Mesenteric fat pad (tissue), 1 donor: ENCODE measurements around the gene ARHGAP45. TPM values are rescaled to one million over a fixed set of nuclear protein-coding genes. Genes with fewer than 3 reads are reported as not detected.
"Not testable (repeated sequence)": the region's sequence is repeated elsewhere in the genome, so short reads cannot be mapped to it uniquely, and the experiment has no call there.

Source experiments
- DNase-seq: peaks from one replicate; pipeline ENCODE4 v3.0.0-alpha.2; 2020; ENCODE audit warnings: low spot score
- total RNA-seq: library from RNA; stranded (reverse); fragmentation: NEBNext Ultra II Directional; extraction: Animal tissue kit (Norgen Biotek cat#: 25700); gene quantifications from one replicate; pipeline ENCODE4 v1.2.1, GENCODE V29; 2021
- donor health status: DM: yes; HTN: yes; CAD: no.

Gene ARHGAP45
- total RNA-seq, 1 donor from 2014 or later: 25.5 TPM

DNA sequence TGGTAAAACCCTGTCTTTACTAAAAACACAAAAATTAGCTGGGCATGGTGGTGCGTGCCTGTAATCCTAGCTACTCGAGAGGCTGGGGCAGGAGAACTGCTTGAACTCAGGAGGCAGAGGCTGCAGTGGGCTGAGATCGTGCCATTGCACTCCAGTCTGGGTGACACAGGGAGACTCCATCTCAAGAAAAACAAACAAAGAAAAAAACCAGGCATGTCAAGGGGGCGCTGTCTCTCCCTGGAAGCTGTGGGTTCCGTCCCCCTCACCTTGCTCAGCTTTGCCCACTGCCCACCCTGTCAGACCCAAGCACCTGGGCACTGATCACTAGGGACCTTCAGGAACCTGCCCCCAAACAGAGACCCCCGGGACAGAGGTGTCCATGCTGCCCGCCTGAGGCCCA is 62.1 kb downstream of the ARHGAP45 start:
- not testable (repeated sequence) for DNase-seq

DNA sequence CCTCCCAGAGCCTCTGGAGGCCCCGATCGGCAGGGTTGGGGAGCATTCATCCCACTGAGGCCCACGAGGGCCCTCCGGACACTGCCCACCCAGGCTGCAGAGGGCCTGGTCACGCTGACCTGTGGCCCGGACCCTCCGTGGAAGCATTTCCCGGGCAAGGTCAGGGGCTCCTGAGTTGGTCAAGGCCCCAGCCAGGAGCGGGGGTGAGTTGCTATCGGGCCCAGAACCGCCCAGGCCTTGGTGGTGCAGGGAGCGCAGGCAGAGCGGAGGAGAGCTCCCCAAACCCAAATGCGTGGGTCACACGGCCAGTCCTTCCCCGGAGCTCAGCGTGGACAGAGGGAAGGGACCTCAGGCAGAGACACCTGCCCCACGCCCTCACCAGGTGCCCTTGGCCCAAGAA is 62.6 kb downstream of the ARHGAP45 start:
- DNase-seq: no peak

DNA sequence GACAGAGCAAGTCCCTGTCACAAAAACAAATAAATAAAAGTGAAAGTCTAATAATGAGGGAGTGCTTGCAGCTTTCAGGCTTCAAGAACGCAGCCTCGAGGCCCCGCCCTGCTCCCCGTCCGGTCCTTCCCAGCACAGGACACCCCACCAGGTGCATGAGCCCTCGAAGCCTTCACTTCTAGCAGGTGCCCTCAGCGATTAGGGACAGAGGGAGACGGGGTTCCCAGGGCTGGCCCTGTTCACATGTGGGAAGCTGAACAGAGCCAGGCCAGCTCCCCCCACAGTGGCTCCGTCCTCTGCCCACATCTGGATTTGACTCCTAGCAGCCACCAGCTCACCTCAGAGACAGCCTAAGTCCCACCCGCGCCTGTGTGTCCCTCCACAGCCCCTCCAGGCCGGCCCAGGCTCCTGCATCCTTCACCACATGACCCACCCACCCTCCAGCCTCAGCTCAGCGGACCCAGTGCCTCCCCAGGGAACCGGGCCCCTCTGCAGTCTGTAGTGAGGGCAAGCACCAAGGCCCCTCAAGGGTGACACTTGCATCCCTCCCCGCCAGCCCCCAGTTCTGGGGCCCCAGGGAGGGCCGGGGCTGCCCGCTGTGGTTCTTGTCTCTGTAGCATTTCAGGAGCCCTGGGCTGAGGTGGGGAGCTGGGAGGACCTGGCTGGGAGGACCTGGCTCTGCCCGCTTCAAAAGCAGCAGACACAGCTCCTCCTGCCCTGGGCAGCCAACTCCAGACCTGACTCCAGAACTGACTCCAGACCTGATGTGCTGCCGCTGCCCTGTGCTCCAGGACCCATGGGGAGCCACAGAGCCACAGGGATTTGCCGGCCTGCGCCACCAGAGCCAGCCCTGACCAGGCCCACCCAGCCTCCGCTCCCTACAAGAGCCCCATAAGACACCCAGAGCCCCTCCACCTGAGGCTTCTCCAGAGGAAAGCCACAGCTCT is 64.1 kb downstream of the ARHGAP45 start:
- DNase-seq: no peak

DNA sequence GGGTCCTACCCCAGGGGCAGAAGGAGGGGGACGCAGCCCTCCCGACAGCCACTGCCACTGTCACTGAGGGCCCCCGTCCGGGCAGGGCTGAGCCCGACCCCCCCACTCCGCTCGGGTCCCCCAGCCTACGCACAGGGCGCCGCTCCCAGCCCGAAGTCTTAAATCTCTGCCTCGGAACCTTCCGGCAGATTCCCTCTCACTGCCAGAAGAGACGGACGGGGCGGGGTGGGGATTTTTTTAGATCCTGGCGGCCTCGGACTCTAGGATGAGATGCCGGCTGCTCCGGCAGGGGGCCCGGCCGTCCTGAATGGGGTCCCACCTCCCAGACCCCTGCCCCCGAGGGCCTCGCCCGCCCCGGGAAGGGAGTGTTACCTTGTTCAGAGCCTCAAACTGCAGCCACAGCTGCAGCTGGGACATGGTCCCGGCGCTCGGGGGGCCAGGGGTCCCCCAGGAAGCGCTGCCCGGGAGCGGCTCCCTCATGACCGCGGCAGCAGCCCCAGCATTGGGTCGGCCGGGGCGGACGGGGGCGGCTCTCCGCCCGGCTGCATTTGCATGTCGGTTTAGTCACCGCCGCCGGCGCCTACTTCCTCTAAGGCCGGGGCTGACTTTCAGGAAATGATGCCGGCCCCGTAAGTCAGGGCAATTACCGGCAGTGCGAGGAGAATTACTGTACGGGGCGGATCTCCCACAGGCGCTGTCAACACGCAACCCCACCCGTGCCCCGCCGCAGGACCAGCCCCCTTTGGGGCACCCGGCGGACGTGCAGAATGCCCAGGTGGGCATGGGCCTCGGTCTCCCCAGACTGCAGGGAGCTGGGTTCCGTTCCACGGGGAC is 65.0 kb downstream of the ARHGAP45 start:
- DNase-seq: peak; percentile 98

DNA sequence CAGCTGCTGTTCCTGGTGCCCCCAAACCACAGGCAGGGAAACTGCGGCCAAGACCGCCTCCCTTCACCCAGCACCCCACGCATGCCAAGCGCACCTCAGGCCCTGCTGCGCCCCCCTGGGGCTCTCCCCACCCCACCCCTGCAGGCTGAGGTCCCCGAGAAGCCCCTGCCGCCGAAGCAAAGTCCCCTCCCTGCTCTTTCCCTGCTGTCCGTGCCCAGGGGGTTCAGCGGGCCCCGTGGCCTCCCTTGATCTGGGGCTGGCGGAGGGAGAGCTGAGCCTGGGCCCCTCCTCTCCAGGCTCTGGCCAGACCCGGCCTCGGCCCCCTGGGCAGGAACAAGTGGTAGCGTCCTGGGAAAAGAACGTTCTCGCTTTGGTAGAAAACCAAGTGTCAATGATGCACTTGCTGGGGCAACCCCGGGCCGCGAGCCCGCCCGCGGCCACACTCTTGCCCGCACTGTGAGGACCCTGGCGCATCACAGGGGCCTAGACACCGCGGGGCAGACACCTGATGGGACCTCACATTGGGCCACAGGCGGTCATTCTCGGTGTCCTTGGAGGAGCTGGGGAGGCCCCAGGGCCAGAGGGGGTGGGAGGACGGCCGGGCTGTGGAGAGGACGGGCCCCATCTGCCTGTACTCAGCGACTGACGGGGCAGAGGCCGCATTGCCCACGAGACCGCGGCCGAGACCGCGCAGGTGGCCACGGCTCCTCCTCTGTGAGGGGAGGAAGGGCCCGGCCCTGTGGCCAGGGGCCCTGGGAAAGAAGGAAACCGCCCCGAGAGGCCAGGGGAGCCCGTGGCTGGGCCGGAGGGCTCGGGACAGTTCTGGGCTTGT is 65.8 kb downstream of the ARHGAP45 start:
- no peak for DNase-seq

DNA sequence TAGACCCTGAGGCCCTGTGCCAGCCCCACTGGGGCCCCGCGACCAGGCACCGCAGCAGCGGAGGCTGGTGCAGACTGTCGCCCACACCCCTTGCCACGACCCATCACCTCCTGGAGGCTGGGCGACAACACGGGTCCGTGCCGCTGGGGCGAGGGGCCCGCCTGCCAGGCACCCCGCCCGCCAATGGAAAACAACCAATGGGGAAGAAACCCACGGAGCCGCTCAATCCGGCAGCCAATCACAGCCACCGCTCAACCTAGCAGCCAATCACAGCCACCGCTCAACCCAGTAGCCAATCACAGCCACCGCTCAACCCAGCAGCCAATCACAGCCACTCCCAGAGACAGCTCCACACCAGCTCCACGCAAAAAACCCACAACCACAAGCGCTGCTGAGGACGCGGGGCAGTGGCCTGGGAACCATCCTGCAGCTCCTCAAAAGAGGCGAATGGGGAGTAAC is 66.5 kb downstream of the ARHGAP45 start:
- DNase-seq: no peak

DNA sequence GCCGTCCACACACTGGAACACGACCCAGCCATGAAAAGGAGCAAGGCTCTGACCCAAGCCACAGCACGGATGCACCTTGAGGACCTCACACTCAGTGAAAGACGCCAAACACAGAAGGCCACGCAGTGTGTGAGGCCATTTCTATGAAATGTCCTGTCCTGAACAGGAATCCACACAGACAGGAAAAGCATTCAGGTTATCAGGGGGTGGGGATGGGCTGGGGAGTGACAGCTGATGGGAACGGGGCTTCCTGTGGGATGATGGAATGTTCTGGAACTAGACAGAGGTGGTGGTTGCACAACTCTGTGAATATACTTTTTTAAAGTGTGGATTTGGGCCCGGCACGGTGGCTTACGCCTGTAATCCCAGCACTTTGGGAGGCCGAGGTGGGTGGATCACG is 67.5 kb downstream of the ARHGAP45 start:
- DNase-seq: no peak

DNA sequence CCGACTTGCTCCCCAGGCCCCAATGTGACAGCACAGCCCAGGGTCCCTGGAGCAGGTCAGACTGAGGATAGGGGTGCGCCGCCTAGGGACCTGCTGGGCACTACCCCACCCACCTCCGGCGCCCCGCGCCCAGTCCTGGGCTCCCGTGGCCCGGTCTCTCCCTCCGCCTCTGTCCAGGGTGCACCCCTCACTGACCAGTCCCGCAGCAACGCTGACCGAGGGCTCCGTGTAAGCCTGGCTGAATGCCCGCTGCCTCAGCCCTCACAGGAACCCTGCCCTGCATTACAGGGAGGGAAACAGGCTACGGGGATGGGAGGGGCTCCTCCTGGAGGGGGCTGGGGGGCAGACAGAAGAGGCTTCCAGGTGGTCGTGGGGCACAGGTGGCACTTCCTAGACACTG is 68.5 kb downstream of the ARHGAP45 start:
- DNase-seq: no peak

DNA sequence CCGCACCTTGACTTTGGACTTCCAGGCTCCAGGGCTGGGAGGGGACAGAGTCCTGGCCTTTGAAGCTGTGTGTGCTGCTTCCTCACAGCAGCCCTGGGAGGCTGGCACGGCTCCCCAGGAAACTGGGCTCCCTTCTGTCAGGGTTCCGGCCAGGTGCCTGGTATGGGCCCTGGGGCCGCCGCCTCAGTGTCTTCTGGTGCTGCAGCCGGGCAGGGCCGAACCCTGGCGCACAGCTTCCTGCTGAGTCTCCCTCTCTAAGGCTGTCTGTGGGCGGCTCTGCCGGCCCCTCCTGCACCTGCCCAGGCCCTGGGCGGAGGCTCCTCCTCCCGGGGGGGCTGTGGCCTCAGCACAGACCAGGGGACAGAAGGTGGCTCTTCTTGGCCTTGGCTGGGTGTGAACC is 69.2 kb downstream of the ARHGAP45 start:
- DNase-seq: no peak

Other genes starting within 250 kb of the ARHGAP45 start
- not detected for gene PLPPR3, start 245.2 kb upstream of the ARHGAP45 start, total RNA-seq
- 0.39 TPM for gene AZU1, start 239.3 kb upstream of the ARHGAP45 start, total RNA-seq
- 0.32 TPM for gene PRTN3, start 226.2 kb upstream of the ARHGAP45 start, total RNA-seq
- 1.3 TPM for gene ELANE, start 214.9 kb upstream of the ARHGAP45 start, total RNA-seq
- gene CFD, start 207.5 kb upstream of the ARHGAP45 start, total RNA-seq: 1,010 TPM
- gene MED16, start 174.0 kb upstream of the ARHGAP45 start, total RNA-seq: 28.8 TPM
- not detected for gene RNU6-9, start 173.7 kb upstream of the ARHGAP45 start, total RNA-seq
- 48.2 TPM for gene R3HDM4, start 153.9 kb upstream of the ARHGAP45 start, total RNA-seq
- not detected for gene KISS1R, start 149.8 kb upstream of the ARHGAP45 start, total RNA-seq
- 19.5 TPM for gene ARID3A, start 141.1 kb upstream of the ARHGAP45 start, total RNA-seq
- gene WDR18, start 82.8 kb upstream of the ARHGAP45 start, total RNA-seq: 20.6 TPM
- gene GRIN3B, start 66.7 kb upstream of the ARHGAP45 start, total RNA-seq: 0.16 TPM
- gene TMEM259, start 46.0 kb upstream of the ARHGAP45 start, total RNA-seq: 143 TPM
- gene RNU6-2, start 45.6 kb upstream of the ARHGAP45 start, total RNA-seq: not detected
- 124 TPM for gene CNN2, start 40.6 kb upstream of the ARHGAP45 start, total RNA-seq
- 19.9 TPM for gene ABCA7, start 27.1 kb upstream of the ARHGAP45 start, total RNA-seq
- 205 TPM for gene POLR2E, start 28.2 kb downstream of the ARHGAP45 start, total RNA-seq
- gene GPX4, start 36.8 kb downstream of the ARHGAP45 start, total RNA-seq: 920 TPM
- 139 TPM for gene SBNO2, start 107.1 kb downstream of the ARHGAP45 start, total RNA-seq
- gene STK11, start 138.6 kb downstream of the ARHGAP45 start, total RNA-seq: 60.8 TPM
- 6.2 TPM for gene CBARP, start 170.8 kb downstream of the ARHGAP45 start, total RNA-seq
- gene ATP5F1D, start 174.6 kb downstream of the ARHGAP45 start, total RNA-seq: 189 TPM
- 156 TPM for gene MIDN, start 181.4 kb downstream of the ARHGAP45 start, total RNA-seq
- 243 TPM for gene CIRBP, start 202.2 kb downstream of the ARHGAP45 start, total RNA-seq
- gene FAM174C, start 208.4 kb downstream of the ARHGAP45 start, total RNA-seq: 53.2 TPM
- gene EFNA2, start 218.7 kb downstream of the ARHGAP45 start, total RNA-seq: not detected